ENCODE measurements around the gene RGS6.
"Not testable (repeated sequence)": the region's sequence is repeated elsewhere in the genome, so short reads cannot be mapped to it uniquely, and the experiment has no call there.

RGS6 gene

DNA sequence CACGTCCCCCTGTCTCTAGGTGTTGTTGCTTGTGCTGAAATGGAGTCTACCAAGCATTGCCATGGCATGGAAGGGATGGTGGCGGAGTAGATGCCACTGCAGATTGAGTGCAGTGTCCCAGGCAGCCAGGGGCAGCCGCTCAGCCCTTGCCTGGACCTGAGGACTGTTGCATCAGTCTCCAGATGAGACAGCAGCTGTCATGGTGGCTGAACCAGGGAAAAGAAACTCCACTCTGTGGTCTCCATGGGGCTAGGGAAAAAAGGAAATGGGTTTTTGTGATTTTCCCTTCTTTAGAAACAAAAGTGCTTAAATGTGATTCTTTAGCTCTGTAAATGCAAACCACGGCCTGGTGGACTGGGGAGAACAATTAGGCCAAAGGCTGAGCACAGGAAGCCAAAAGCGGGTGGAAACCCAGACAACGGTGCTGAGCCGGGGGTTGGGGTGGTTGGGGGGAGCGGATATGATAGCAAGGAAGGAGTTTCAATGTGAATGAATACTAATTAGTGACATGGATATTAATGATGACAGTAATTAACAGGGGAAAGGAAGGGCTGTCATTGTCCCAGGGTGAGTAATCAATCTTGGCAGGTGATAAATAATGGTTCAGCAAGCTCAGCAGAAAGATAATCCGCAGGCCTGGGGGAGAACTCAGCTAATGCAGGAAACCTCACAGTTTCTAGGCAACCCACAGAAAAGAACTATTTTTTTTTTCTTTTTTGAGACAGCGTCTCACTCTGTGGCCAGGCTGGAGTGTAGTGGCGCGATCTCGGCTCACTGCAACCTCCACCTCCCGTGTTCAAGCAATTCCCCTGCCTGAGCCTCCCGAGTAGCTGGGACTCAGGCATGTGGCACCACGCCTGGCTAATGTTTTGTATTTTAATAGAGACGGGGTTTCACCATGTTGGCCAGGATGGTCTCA is 519.1 kb downstream of the RGS6 start:
- FAIRE-seq (peak; percentile 95), DNase-seq (ENCODE audit: insufficient read length) (no peak)
- TF ChIP-seq POLR2AphosphoS5 (IDR thresholded peaks at IDR 0.05; ENCODE audit: low read depth, low read length) (no peak), POLR2A (IDR thresholded peaks at IDR 0.05; ENCODE audit: low read depth, low read length) (no peak), TAF1 (IDR thresholded peaks at IDR 0.05; ENCODE audit: borderline replicate concordance, low read depth, low read length) (no peak)

DNA sequence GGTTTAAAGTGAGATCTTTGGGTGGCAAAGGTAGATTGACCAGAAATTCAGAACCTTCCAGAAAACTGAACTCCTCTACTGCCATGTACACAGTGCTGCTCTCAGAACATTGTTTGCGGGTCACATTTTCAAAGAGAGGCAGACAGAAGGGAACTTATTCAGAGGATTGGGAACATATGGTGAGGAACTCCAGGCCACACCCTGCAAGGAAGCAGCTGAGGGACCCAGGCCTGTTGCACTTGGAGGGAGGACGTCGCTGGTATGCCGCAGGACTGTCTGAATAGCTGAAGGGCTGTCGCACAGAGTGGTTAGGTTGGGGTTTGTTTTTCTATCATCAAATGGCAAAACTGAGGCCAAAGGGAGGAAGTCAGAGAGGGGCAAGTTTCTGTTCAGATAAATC is 520.5 kb downstream of the RGS6 start:
- no peak for TF ChIP-seq POLR2A (IDR thresholded peaks at IDR 0.05; ENCODE audit: low read depth, low read length)
- no peak for TF ChIP-seq POLR2AphosphoS5 (IDR thresholded peaks at IDR 0.05; ENCODE audit: low read depth, low read length)
- no peak for TF ChIP-seq TAF1 (IDR thresholded peaks at IDR 0.05; ENCODE audit: borderline replicate concordance, low read depth, low read length)
- FAIRE-seq: peak; percentile 14
- no peak for DNase-seq (ENCODE audit: insufficient read length)

DNA sequence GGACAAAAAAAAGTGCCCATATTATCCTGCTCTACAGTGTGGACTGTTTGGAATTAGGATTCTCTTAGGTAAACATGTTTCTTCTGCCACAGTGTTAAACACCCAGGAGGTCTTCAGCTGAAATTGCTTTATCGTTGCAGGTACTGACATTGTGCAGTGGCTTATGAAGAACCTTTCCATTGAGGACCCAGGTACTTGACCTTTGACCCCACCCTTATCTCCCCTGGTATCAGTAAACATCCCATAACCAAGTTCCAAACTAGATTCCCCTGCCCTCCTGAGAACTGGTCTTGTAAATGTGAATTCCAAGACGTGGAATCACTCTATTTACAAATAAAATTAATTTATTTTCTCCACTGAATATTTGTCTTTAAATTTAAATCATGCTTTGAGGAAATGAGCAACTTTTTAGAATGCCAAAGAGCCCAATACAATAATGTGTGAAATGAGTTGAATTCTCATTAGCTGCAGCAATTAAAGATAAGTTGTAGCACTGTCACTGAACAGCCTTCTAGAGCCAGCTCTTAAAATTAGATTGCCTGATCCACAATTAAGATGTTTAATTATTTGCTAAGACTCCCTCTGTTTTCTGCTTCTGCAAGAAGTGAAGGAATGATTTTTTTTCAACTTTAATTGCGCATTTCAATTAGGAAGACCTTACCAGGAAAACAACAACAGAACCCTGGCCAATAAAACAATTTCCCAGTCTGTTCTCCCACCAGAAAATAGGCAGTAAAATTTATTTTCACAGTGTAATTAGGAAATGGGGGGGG is 522.3 kb downstream of the RGS6 start:
- TF ChIP-seq POLR2AphosphoS5 (IDR thresholded peaks at IDR 0.05; ENCODE audit: low read depth, low read length): no peak
- no peak for FAIRE-seq
- no peak for DNase-seq (ENCODE audit: insufficient read length)

DNA sequence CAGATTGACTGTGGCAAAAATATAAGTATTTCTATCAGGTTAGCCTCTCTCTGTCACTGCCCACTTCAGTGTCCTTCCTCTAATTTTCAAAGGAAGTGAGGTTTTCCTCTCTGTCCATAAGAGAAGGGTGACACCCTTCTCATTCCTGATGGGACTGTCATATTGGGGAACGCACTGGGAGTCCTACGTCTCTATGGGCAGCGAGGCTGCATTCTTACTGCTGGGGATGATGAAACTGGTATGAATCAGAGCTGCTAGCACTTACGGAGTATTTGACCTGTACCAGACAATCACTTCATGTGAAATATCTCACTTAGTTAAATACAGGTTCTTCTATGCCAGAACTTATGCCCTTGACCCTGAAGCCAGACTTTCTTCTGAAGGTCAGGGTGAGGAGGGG is 525.4 kb downstream of the RGS6 start:
- DNase-seq (ENCODE audit: insufficient read length) (no peak), FAIRE-seq (no peak)
- TF ChIP-seq POLR2AphosphoS5 (IDR thresholded peaks at IDR 0.05; ENCODE audit: low read depth, low read length): no peak
- TF ChIP-seq POLR2A (IDR thresholded peaks at IDR 0.05; ENCODE audit: low read depth, low read length): no peak
- TF ChIP-seq TAF1 (IDR thresholded peaks at IDR 0.05; ENCODE audit: borderline replicate concordance, low read depth, low read length): no peak

DNA sequence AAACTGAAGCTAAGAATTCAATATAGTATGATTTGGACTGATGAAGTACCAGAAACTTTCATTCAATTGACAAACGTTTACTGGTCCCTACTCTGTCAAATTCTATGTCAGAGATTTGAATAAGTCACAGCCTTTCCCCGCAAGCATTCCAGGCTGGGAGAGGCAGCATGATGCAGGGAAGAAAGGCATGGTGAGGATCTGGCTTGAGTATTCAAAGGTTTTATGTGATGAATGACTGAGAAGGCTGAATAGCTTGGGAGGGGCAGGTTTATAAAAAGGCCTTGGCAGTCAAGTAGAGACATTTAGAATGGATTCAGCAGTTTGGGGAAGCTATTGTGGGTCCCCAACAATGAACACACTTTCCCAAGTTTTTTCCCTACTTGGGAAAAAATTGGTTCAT is 529.8 kb downstream of the RGS6 start:
- TF ChIP-seq POLR2A (IDR thresholded peaks at IDR 0.05; ENCODE audit: low read depth, low read length): no peak
- no peak for TF ChIP-seq TAF1 (IDR thresholded peaks at IDR 0.05; ENCODE audit: borderline replicate concordance, low read depth, low read length)
- no peak for TF ChIP-seq POLR2AphosphoS5 (IDR thresholded peaks at IDR 0.05; ENCODE audit: low read depth, low read length)
- FAIRE-seq: no peak
- no peak for DNase-seq (ENCODE audit: insufficient read length)

DNA sequence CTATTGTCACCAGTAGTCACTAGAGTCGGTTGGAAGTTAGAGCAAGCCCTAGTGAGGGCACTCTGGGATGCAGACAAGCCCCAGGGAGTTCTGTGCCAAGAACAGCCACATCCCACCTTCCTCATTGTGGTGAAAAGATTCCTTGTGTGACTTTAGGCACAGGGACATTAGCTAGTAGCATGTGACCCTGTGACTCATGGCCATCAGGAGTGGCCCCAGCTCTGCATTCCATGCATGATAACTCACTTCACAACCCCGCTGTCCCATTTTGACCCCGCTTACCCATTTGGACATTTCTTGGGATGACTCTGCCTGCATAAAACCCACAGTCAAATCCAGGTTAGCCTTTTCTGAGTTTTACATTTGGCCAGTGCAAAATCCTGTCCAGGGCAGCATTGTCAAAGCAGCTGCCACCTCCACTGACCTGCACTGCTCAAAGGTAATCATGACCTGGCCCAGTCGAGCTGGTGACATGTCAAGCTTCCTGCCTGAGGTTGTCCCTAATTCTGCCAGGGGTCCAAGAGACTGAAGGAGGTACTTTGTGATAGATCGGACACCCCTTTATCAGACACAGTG is 531.1 kb downstream of the RGS6 start:
- FAIRE-seq (no peak), DNase-seq (ENCODE audit: insufficient read length) (no peak)
- TF ChIP-seq POLR2A (IDR thresholded peaks at IDR 0.05; ENCODE audit: low read depth, low read length): no peak
- TF ChIP-seq POLR2AphosphoS5 (IDR thresholded peaks at IDR 0.05; ENCODE audit: low read depth, low read length): no peak
- TF ChIP-seq TAF1 (IDR thresholded peaks at IDR 0.05; ENCODE audit: borderline replicate concordance, low read depth, low read length): no peak

DNA sequence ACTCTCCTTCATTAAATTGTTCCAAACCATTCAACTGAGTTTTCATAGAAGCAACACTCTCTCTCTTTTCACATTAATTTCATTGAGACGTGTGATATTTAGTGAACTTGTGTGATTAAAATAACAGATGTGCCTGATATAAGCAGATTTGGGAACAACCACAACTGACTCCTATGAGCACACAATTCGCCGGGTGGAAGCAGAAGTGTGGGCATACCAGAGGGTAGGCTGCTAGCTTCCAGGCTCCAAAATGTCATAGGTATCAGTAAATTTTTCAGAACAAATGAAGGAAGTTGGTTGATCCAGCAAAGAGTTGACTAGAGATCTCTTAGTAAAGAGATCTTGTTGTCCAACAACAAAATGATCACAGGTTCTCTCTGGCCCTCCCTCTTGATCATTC is 532.0 kb downstream of the RGS6 start:
- TF ChIP-seq POLR2AphosphoS5 (IDR thresholded peaks at IDR 0.05; ENCODE audit: low read depth, low read length) (no peak), POLR2A (IDR thresholded peaks at IDR 0.05; ENCODE audit: low read depth, low read length) (no peak), TAF1 (IDR thresholded peaks at IDR 0.05; ENCODE audit: borderline replicate concordance, low read depth, low read length) (no peak)
- DNase-seq (ENCODE audit: insufficient read length): no peak
- FAIRE-seq: no peak

DNA sequence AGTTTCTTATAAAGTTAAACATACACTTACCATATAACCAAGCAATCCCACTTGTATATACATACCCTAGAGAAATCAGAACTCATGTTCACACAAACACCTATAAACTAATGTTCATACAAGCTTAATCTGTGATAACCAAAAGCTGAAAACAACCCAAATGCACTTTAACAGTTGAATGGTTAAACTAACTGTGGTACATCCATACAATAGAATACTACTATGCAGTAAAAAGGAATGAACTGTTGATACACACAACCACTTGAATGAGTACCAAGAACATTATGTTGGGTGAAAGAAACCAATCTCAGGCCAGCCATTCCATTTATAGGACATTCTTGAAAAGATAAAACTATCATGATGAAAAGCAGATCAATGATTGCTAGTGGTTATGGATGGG is 534.1 kb downstream of the RGS6 start:
- DNase-seq (ENCODE audit: insufficient read length) (no peak), FAIRE-seq (peak; percentile 85)
- TF ChIP-seq POLR2A (IDR thresholded peaks at IDR 0.05; ENCODE audit: low read depth, low read length) (no peak), TAF1 (IDR thresholded peaks at IDR 0.05; ENCODE audit: borderline replicate concordance, low read depth, low read length) (no peak), POLR2AphosphoS5 (IDR thresholded peaks at IDR 0.05; ENCODE audit: low read depth, low read length) (no peak)

DNA sequence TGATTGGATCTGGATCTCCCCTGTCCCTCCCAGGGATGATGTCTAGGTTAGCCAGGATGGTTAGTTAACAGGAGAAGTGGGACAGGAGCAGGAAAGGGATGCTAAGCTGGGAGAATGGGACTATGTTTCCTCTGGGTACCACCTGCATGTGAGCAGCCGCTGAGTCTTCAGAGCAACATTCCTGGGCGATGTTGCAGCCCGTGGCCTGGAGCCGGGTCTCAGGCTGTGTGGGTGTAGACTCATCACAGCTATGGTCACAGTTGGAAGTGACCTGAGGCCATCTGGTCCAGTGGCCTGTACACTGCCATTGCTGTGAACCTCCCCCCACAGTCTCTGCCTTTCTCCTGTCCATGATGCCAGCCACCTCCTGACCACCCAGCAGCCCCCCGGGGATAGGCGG is 539.1 kb downstream of the RGS6 start:
- FAIRE-seq: peak; percentile 60
- TF ChIP-seq POLR2A (IDR thresholded peaks at IDR 0.05; ENCODE audit: low read depth, low read length) (no peak), TAF1 (IDR thresholded peaks at IDR 0.05; ENCODE audit: borderline replicate concordance, low read depth, low read length) (no peak), POLR2AphosphoS5 (IDR thresholded peaks at IDR 0.05; ENCODE audit: low read depth, low read length) (no peak)
- DNase-seq (ENCODE audit: insufficient read length): no peak

DNA sequence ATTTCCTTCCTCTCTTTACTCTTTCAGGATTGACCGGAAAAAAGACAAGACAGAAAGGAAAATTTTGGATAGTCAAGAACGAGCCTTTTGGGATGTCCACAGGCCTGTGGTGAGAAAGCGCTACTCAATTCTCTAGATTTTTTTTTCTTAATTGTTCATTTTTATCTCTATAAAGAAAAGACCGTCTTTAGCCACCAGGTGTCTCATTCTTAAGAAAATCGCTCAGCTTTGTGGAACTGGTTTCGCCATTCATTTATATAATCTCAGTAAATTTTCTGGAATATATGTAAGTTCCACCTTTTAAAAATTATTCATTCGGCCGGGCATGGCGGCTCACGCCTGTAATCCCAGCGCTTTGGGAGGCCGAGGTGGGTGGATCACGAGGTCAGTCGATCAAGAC is 540.6 kb downstream of the RGS6 start:
- FAIRE-seq (no peak), DNase-seq (ENCODE audit: insufficient read length) (no peak)
- TF ChIP-seq POLR2AphosphoS5 (IDR thresholded peaks at IDR 0.05; ENCODE audit: low read depth, low read length) (no peak), TAF1 (IDR thresholded peaks at IDR 0.05; ENCODE audit: borderline replicate concordance, low read depth, low read length) (no peak), POLR2A (IDR thresholded peaks at IDR 0.05; ENCODE audit: low read depth, low read length) (no peak)

DNA sequence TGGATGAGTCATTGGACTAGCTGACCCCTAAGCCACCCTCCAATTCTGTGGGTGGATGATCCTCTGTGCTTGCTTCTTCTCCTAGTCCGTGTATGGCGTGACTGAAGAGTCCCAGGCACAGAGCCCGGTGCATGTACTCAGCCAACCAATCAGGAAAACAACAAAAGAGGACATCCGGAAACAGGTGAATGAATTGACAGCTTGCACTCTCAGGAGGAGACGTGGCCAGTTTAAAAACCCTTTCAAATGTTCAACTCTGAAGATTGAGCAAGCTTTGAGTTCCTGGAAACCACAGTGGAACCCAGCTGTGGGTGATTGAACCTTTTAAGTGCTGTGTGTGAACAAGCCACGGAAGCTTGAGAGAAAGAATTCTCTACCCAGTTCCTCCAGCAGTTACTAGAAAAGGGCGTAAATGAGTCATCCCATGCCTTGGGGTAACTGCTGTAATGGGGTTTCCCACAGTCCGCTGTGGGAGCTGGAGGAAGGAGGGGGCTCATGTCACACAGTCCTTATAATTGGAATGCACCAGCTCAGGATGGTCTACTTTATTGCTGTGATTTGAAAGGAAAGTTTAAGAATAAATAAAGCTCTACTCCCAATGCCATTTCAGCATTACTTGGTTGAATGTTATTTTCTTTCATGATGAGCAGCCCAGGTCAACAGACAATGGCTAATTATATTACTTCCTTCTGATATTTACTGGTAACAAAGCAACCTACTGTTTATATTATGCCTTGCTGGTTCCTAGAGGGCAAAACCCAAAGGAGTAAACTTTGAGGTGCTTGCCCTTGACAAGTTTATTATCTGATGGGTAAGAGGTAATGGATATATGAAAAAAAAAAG is 544.6 kb downstream of the RGS6 start:
- DNase-seq (ENCODE audit: insufficient read length) (peak; percentile 47), FAIRE-seq (peak; percentile 100)
- TF ChIP-seq TAF1 (IDR thresholded peaks at IDR 0.05; ENCODE audit: borderline replicate concordance, low read depth, low read length): no peak
- peak; percentile 55 for TF ChIP-seq POLR2AphosphoS5 (IDR thresholded peaks at IDR 0.05; ENCODE audit: low read depth, low read length)
- TF ChIP-seq POLR2A (IDR thresholded peaks at IDR 0.05; ENCODE audit: low read depth, low read length): peak; percentile 6; the same call in 1 of the 2 replicates

DNA sequence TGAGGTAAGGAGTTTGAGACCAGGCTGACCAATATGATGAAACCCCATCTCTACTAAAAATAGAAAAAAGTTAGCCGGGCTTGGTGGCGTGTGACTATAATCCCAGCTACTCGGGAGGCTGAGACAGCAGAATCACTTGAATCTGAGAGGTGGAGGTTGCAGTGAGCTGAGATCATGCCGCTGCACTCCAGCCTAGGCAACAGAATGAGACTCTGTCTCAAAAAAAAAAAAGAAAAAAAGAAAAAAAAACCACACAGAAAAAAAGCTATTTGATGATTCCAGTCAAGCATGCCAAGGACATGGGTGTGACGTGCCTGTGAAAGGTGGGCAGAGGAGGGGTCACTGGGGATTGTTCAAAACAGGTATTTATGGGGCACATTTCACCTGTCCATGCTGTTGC is 545.3 kb downstream of the RGS6 start:
- FAIRE-seq; DNase-seq (ENCODE audit: insufficient read length): not testable (repeated sequence)

Measured in GM12892 (cell line).